ENCODE measurements around the gene ZNF611.
"Not testable (repeated sequence)": the region's sequence is repeated elsewhere in the genome, so short reads cannot be mapped to it uniquely, and the experiment has no call there.

ZNF611 gene

DNA sequence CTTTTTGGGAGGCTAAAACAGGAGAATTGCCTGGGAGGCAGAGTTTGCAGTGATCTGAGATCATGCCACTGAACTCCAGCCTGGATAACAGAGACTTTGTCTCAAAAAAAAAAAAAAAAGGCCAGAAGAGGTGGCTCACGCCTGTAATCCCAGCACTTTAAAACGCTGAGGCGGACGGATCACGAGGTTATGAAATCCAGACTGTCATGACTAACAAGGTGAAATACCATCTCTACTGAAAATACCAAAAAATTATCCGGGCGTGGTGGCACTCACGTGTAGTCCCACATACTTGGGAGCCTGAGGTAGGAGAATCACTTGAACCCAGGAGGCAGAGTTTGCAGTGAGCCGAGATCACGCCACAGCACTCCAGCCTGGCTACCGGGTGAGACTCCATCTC, 39.9 kb downstream of the ZNF611 start:
- Histone ChIP-seq H3K4me3 (ENCODE audit: extremely low read depth, insufficient read depth, low read length, poor library complexity, severe bottlenecking) (no peak overlapping the region), H3K36me3 (ENCODE audit: control insufficient read depth, insufficient read depth, low read length) (no peaks in the 10 kb centered on the region), H3K9me3 (ENCODE audit: control insufficient read depth, low read length) (no peaks in the 10 kb centered on the region), H3K4me1 (ENCODE audit: control insufficient read depth, insufficient read depth, low read length, poor library complexity, severe bottlenecking) (peaks cover 22% of the 10 kb centered on the region), H3K27ac (ENCODE audit: low read depth, low read length, severe bottlenecking) (peak overlapping the region; percentile 80)
- WGBS, 2 experiments (ENCODE audit: insufficient coverage in 2 of 2), result 67 to 87% methylated on average over 3 to 9 of the region's 11 CpGs

DNA sequence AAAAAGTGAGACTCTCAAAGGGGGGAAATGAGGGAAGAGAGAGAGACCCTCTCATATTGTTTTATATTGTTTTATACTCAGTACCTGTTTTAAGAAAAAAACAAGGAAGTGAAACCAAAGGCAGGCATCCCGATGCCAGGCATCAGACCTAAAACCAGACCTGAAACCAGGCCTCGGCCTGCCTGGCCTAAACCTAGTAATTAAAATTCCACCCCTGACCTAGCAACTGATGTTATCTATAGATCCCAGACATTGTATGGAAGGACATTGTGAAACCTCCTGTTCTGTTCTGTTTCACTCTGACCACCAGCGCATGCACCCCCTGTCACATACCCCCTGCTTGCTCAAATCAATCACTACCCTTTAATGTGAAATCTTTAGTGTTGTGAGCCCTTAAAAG, 40.6 kb downstream of the ZNF611 start:
- H3K9me3 ChIP-seq (ENCODE audit: control insufficient read depth, low read length); H3K4me3 ChIP-seq (ENCODE audit: extremely low read depth, insufficient read depth, low read length, poor library complexity, severe bottlenecking); H3K36me3 ChIP-seq (ENCODE audit: control insufficient read depth, insufficient read depth, low read length): not testable (repeated sequence)
- WGBS, 2 experiments (ENCODE audit: insufficient coverage in 2 of 2), result 38 to 83% methylated on average over 1 of the region's 3 CpGs
- Histone ChIP-seq H3K27ac (ENCODE audit: low read depth, low read length, severe bottlenecking) (peak overlapping the region; percentile 80), H3K4me1 (ENCODE audit: control insufficient read depth, insufficient read depth, low read length, poor library complexity, severe bottlenecking) (peaks cover 22% of the 10 kb centered on the region)

DNA sequence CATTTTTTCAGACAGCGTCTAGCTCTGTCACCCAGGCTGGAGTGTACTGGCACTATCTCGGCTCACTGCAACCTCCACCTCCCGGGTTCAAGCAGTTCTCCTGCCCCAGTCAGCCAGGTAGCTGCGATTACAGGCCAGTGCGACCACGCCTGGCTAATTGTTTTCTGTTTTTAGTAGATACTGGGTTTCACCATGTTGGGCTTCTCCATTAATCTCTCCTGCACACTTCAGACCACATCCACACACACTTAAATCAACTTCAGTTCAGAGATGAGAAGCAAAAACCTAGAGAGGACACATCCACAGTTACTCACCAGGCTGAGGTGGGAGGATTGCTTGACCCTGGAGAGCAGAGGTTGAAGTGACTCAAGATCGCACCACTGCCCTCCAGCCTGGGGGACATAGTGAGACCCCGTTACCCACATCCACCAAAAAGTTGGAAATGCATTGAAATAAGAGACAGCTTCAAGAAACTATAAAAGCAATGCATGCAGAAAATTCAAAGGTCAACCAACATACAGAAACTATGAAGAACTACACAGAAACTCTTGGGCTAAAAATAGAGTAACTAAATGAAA, 42.3 kb downstream of the ZNF611 start:
- Histone ChIP-seq H3K4me3 (ENCODE audit: extremely low read depth, insufficient read depth, low read length, poor library complexity, severe bottlenecking) (no peak overlapping the region), H3K27ac (ENCODE audit: low read depth, low read length, severe bottlenecking) (no peak overlapping the region), H3K9me3 (ENCODE audit: control insufficient read depth, low read length) (no peaks in the 10 kb centered on the region), H3K4me1 (ENCODE audit: control insufficient read depth, insufficient read depth, low read length, poor library complexity, severe bottlenecking) (peaks cover 25% of the 10 kb centered on the region), H3K36me3 (ENCODE audit: control insufficient read depth, insufficient read depth, low read length) (peaks cover 11% of the 10 kb centered on the region)
- WGBS, 2 experiments (ENCODE audit: insufficient coverage in 2 of 2), result 50 to 76% methylated on average over 2 to 5 of the region's 8 CpGs

DNA sequence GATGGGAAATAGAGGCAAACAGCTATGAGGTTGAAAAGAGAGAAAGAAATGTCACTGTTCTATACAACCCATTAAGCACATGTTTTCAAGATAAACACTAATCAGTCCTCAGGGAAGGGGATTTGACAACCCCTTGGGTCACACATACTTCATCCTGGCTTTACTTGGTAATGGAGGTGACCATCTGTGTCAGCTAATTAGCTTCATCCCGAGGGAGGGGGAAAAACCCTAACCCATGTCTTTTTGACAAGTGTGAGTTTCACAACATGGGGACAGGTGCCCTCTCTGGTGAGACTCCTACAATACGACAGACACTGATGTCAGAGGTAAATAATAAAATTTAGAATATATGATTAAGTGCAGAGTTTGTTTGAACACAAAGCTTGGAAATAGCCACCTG, 43.1 kb downstream of the ZNF611 start:
- peak overlapping the region; percentile 95 for H3K27ac ChIP-seq (ENCODE audit: low read depth, low read length, severe bottlenecking)
- H3K4me1 ChIP-seq (ENCODE audit: control insufficient read depth, insufficient read depth, low read length, poor library complexity, severe bottlenecking), result peaks cover 25% of the 10 kb centered on the region
- no peak overlapping the region for H3K4me3 ChIP-seq (ENCODE audit: extremely low read depth, insufficient read depth, low read length, poor library complexity, severe bottlenecking)
- H3K36me3 ChIP-seq (ENCODE audit: control insufficient read depth, insufficient read depth, low read length), result peaks cover 11% of the 10 kb centered on the region
- no peaks in the 10 kb centered on the region for H3K9me3 ChIP-seq (ENCODE audit: control insufficient read depth, low read length)
- no CpG with 5 or more reads among the region's 2 CpGs for WGBS, 2 experiments (ENCODE audit: insufficient coverage in 2 of 2)

DNA sequence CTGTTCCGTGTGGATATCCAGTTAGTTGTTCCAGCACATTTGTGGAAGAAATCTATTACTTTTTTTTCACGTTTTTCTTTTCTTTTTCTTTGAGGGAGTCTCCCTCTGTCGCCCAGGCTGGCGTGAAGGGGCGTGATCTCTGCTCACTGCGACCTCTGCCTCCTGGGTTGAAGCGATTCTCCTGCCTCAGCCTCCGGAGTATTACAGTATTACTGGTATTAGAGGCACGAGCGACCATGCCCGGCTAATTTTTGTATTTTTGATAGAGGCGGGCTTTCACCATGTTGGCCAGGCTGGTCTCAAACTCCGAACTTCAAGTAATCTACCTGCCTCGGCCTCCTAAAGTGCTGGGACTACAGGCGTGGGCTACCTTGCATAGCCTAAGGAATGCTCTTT, 43.6 kb downstream of the ZNF611 start:
- Histone ChIP-seq H3K4me3 (ENCODE audit: extremely low read depth, insufficient read depth, low read length, poor library complexity, severe bottlenecking) (peak overlapping the region; percentile 83), H3K9me3 (ENCODE audit: control insufficient read depth, low read length) (no peaks in the 10 kb centered on the region), H3K27ac (ENCODE audit: low read depth, low read length, severe bottlenecking) (peak overlapping the region; percentile 95), H3K36me3 (ENCODE audit: control insufficient read depth, insufficient read depth, low read length) (peaks cover 14% of the 10 kb centered on the region), H3K4me1 (ENCODE audit: control insufficient read depth, insufficient read depth, low read length, poor library complexity, severe bottlenecking) (peaks cover 25% of the 10 kb centered on the region)
- 37 to 48% methylated on average over 9 to 10 of the region's 15 CpGs for WGBS, 2 experiments (ENCODE audit: insufficient coverage in 2 of 2)

GRCh38 chr19:52690369-52691214, 44.3 kb downstream of the ZNF611 start:
- H3K4me1 ChIP-seq (ENCODE audit: control insufficient read depth, insufficient read depth, low read length, poor library complexity, severe bottlenecking), result peaks cover 25% of the 10 kb centered on the region
- H3K9me3 ChIP-seq (ENCODE audit: control insufficient read depth, low read length), result no peaks in the 10 kb centered on the region
- H3K4me3 ChIP-seq (ENCODE audit: extremely low read depth, insufficient read depth, low read length, poor library complexity, severe bottlenecking), result peak overlapping the region; percentile 83
- 0 to 1% methylated on average over 27 to 37 of the region's 47 CpGs for WGBS, 2 experiments (ENCODE audit: insufficient coverage in 2 of 2)
- H3K27ac ChIP-seq (ENCODE audit: low read depth, low read length, severe bottlenecking), result peak overlapping the region; percentile 95
- peaks cover 19% of the 10 kb centered on the region for H3K36me3 ChIP-seq (ENCODE audit: control insufficient read depth, insufficient read depth, low read length)

- Histone ChIP-seq H3K27ac (ENCODE audit: low read depth, low read length, severe bottlenecking) (peak overlapping the region; percentile 95), H3K9me3 (ENCODE audit: control insufficient read depth, low read length) (no peaks in the 10 kb centered on the region), H3K4me3 (ENCODE audit: extremely low read depth, insufficient read depth, low read length, poor library complexity, severe bottlenecking) (peak overlapping the region; percentile 83), H3K4me1 (ENCODE audit: control insufficient read depth, insufficient read depth, low read length, poor library complexity, severe bottlenecking) (peaks cover 21% of the 10 kb centered on the region), H3K36me3 (ENCODE audit: control insufficient read depth, insufficient read depth, low read length) (peaks cover 26% of the 10 kb centered on the region)
- WGBS, 2 experiments (ENCODE audit: insufficient coverage in 2 of 2), result 0% methylated on average over 15 to 22 of the region's 32 CpGs
Measured at GRCh38 chr19:52689843-52690368, 44.9 kb downstream of the ZNF611 start.

- WGBS, 2 experiments (ENCODE audit: insufficient coverage in 2 of 2), result 37 to 38% methylated on average over 3 to 4 of the region's 6 CpGs
- Histone ChIP-seq H3K4me1 (ENCODE audit: control insufficient read depth, insufficient read depth, low read length, poor library complexity, severe bottlenecking) (peaks cover 16% of the 10 kb centered on the region), H3K4me3 (ENCODE audit: extremely low read depth, insufficient read depth, low read length, poor library complexity, severe bottlenecking) (peak overlapping the region; percentile 83), H3K36me3 (ENCODE audit: control insufficient read depth, insufficient read depth, low read length) (peaks cover 32% of the 10 kb centered on the region), H3K27ac (ENCODE audit: low read depth, low read length, severe bottlenecking) (peak overlapping the region; percentile 95)
- not testable (repeated sequence) for H3K9me3 ChIP-seq (ENCODE audit: control insufficient read depth, low read length)
Measured at GRCh38 chr19:52688925-52689796, 45.7 kb downstream of the ZNF611 start.

DNA sequence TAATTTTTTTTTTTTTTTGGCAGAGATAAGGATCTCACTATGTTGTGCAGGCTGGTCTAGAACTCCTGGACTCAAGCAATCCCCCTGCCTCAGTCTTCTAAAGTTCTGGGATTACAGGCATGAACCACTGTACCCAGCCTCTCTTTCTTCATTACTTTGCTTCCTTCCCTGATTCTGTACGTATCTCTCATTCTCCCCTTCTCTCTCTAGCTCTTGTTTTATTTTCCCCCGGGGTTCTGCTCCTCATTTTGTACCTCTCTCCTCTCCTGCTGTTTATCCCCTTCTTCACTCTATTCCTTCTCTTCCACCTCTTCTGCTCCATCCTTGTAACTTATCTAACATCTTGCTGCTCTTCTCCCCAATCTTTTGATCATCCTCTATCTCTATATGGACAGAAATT, 46.5 kb downstream of the ZNF611 start:
- no peaks in the 10 kb centered on the region for H3K9me3 ChIP-seq (ENCODE audit: control insufficient read depth, low read length)
- 92 to 93% methylated on average over 1 to 2 of the region's 2 CpGs for WGBS, 2 experiments (ENCODE audit: insufficient coverage in 2 of 2)
- H3K27ac ChIP-seq (ENCODE audit: low read depth, low read length, severe bottlenecking), result no peak overlapping the region
- H3K36me3 ChIP-seq (ENCODE audit: control insufficient read depth, insufficient read depth, low read length), result peaks cover 41% of the 10 kb centered on the region
- H3K4me1 ChIP-seq (ENCODE audit: control insufficient read depth, insufficient read depth, low read length, poor library complexity, severe bottlenecking), result peaks cover 16% of the 10 kb centered on the region
- H3K4me3 ChIP-seq (ENCODE audit: extremely low read depth, insufficient read depth, low read length, poor library complexity, severe bottlenecking), result peak overlapping the region; percentile 83

- H3K9me3 ChIP-seq (ENCODE audit: control insufficient read depth, low read length), result no peaks in the 10 kb centered on the region
- H3K4me3 ChIP-seq (ENCODE audit: extremely low read depth, insufficient read depth, low read length, poor library complexity, severe bottlenecking), result peak overlapping the region; percentile 83
- peaks cover 47% of the 10 kb centered on the region for H3K36me3 ChIP-seq (ENCODE audit: control insufficient read depth, insufficient read depth, low read length)
- WGBS, 2 experiments (ENCODE audit: insufficient coverage in 2 of 2), result no CpG with 5 or more reads among the region's 3 CpGs
- no peak overlapping the region for H3K27ac ChIP-seq (ENCODE audit: low read depth, low read length, severe bottlenecking)
- peaks cover 16% of the 10 kb centered on the region for H3K4me1 ChIP-seq (ENCODE audit: control insufficient read depth, insufficient read depth, low read length, poor library complexity, severe bottlenecking)
Measured at GRCh38 chr19:52687684-52688083, 47.2 kb downstream of the ZNF611 start.
